Stimulated activated memory B cell treated with anti-CD40 and anti-IgM and Interleukin-4, amounts not matched to agents 10 μg/mL and 1 μg/mL and 100 μg/mL, for 72 hours (primary cell): Measurements from ENCODE around the gene SMIM44.

Experiments used
- ATAC-seq: fragments of 150-1000 bp; cut with Tn5 transposase; 2 replicates; pipeline ENCODE4 v1.10.0; 2021
- H3K27ac Mint-ChIP-seq: one replicate; pipeline ENCODE4 v1.8.0; 2022; ENCODE audit warnings: mild to moderate bottlenecking, mixed read lengths
- H3K27me3 Mint-ChIP-seq: one replicate; pipeline ENCODE4 v1.8.0; 2022; ENCODE audit warnings: mixed read lengths
- H3K36me3 Mint-ChIP-seq: one replicate; pipeline ENCODE4 v1.8.0; 2022; ENCODE audit warnings: mixed read lengths
- H3K4me1 Mint-ChIP-seq: one replicate; pipeline ENCODE4 v1.8.0; 2022; ENCODE audit warnings: mixed read lengths
- H3K4me3 Mint-ChIP-seq: one replicate; pipeline ENCODE4 v1.8.0; 2022; ENCODE audit warnings: mild to moderate bottlenecking, moderate library complexity, mixed read lengths
- H3K9me3 Mint-ChIP-seq: one replicate; pipeline ENCODE4 v1.8.0; 2022; ENCODE audit warnings: mixed read lengths

The SMIM44 gene

DNA sequence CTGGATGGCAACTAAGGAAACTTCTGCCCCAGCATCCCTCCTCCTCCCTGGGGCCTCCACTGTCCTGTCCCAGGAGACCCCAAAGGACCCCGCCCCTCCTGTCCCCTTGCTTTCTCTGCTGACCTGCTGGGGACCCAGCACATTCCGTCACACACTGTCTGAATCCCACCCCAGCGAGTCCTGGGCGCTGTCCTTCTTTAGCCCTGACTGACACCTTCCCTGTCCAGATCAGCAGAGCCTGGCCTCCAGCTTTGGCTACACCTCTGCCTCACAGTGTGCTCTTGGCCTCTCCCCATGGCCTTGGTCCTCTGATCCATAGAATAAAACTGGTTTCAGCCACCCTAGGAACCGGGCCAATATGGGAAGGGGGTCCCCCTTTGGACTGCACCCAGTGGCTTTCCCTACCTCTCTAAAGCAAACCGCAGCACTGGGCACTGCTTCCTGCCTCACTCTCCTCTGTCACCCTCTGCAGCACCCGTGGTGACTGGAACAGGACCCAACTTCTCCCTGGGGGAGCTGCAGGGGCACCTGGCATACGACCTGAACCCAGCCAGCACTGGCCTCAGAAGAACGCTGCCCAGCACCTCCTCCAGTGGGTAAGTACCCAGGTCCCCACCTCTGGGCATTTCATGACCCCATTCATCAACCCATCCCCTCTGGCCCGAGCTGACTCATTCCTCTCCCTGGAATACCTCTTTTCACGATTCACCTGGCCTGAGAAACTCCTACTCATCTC, 49.3 kb downstream of the SMIM44 start:
- Mint-ChIP-seq H3K27me3 (no peaks in the 10 kb centered on the region), H3K36me3 (peaks cover 13% of the 10 kb centered on the region), H3K4me1 (peaks cover 31% of the 10 kb centered on the region)

DNA sequence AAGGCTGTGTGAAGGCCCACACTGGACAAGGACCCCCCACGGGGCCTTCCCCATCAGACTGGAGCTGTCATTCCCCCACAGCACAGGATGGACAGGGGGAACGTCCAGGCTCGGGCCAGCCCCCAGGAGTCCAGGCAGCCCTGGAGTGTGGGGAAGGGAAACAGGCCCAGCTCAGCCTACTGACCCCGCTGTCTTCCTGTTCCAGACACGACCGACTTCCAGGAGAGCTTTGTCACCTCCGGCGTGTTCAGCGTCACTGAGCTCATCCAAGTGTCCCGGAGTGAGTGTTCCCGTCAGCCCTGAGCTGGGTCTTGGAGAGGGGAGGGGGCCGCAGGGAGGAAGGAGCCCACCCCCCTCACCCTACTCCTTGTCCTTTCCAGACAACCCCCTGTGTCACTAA, 49.9 kb downstream of the SMIM44 start:
- H3K27ac Mint-ChIP-seq, result peak overlapping the region; percentile 97

More for the DNA sequence above, 49.3 kb downstream of the SMIM44 start:
- H3K9me3 Mint-ChIP-seq, result no peaks in the 10 kb centered on the region
- H3K27ac Mint-ChIP-seq, result peak overlapping the region; percentile 97
- H3K4me3 Mint-ChIP-seq, result peak overlapping the region; percentile 96
- ATAC-seq, result no peak

More for the DNA sequence above, 49.9 kb downstream of the SMIM44 start:
- ATAC-seq, result no peak
- Mint-ChIP-seq H3K9me3 (no peaks in the 10 kb centered on the region), H3K27me3 (no peaks in the 10 kb centered on the region), H3K36me3 (peaks cover 13% of the 10 kb centered on the region), H3K4me3 (no peak overlapping the region), H3K4me1 (peaks cover 38% of the 10 kb centered on the region)
